NB4 (cell line): ENCODE results near the gene EPSTI1.

Source experiments
- CTCF ChIP-seq: IDR thresholded peaks from one replicate; pipeline ENCODE4 v1.5.1; 2012; ENCODE audit warnings: low read depth, low read length
- MAX ChIP-seq: IDR thresholded peaks from 2 replicates; pipeline ENCODE4 v1.6.1; 2011; ENCODE audit warnings: low read depth, low read length
- POLR2A ChIP-seq: IDR thresholded peaks from 2 replicates; pipeline ENCODE4 v1.6.1; 2011; ENCODE audit warnings: mild to moderate bottlenecking; ENCODE audit not compliant: insufficient read length; ENCODE audit errors: extremely low read depth

- TF ChIP-seq POLR2A, result no peak
- TF ChIP-seq CTCF, result no peak
- no peak for TF ChIP-seq MAX
These were observed 6.5 kb downstream of the EPSTI1 start for GRCh38 chr13:42985312-42986175.
